CD4-positive, alpha-beta T cell treated with Interleukin-15 for 1 hour (primary cell): ENCODE results near the gene PCDH7.

Experiments
- DNase-seq: peaks from one replicate; pipeline ENCODE4 v3.0.0-alpha.2; 2020

PCDH7 gene

GRCh38 chr4:30720021-30720660, at the start of gene PCDH7:
PCDH7 (plus strand) TSS chr4:30720369; CDS start chr4:30721423, 1,054 bp downstream.
- DNase-seq, result no peak

GRCh38 chr4:30671926-30672448, 48.2 kb upstream of the PCDH7 start:
- no peak for DNase-seq

- no peak for DNase-seq
These were observed 24.0 kb upstream of the PCDH7 start for GRCh38 chr4:30696191-30696590.

- no peak for DNase-seq
These were observed 5.6 kb upstream of the PCDH7 start for GRCh38 chr4:30714408-30715031.

- no peak for DNase-seq
These were observed 4.0 kb upstream of the PCDH7 start for GRCh38 chr4:30716158-30716557.

GRCh38 chr4:30716681-30717207, 3.4 kb upstream of the PCDH7 start:
- no peak for DNase-seq

GRCh38 chr4:30717208-30718020, 2.8 kb upstream of the PCDH7 start:
- DNase-seq, result no peak

- DNase-seq, result no peak
These were observed 2.1 kb upstream of the PCDH7 start for GRCh38 chr4:30718021-30718542.

- no peak for DNase-seq
These were observed 1.3 kb upstream of the PCDH7 start for GRCh38 chr4:30718641-30719453.

- DNase-seq, result no peak
These were observed 632 bp upstream of the PCDH7 start for GRCh38 chr4:30719454-30720020.

GRCh38 chr4:30720661-30721184, 554 bp downstream of the PCDH7 start:
- no peak for DNase-seq

GRCh38 chr4:30721185-30722091, 1.3 kb downstream of the PCDH7 start:
- no peak for DNase-seq

GRCh38 chr4:30722092-30722358, 1.9 kb downstream of the PCDH7 start:
- DNase-seq, result no peak

- no peak for DNase-seq
These were observed 2.4 kb downstream of the PCDH7 start for GRCh38 chr4:30722359-30723200.

GRCh38 chr4:30723201-30723955, 3.2 kb downstream of the PCDH7 start:
- DNase-seq, result no peak

GRCh38 chr4:30724247-30724646, 4.1 kb downstream of the PCDH7 start:
- no peak for DNase-seq

GRCh38 chr4:30725562-30725961, 5.4 kb downstream of the PCDH7 start:
- DNase-seq, result no peak

GRCh38 chr4:30726090-30726675, 6.0 kb downstream of the PCDH7 start:
- DNase-seq, result no peak

- DNase-seq, result no peak
These were observed 7.2 kb downstream of the PCDH7 start for GRCh38 chr4:30727409-30727808.
